Measurements from ENCODE around the gene MRPS16. TPM values are rescaled to one million over a fixed set of nuclear protein-coding genes. Genes with fewer than 3 reads are reported as not detected.

Gene MRPS16
- total and polyA plus RNA-seq, 2 experiments from 2014 or later: 58.7 to 105 TPM

DNA sequence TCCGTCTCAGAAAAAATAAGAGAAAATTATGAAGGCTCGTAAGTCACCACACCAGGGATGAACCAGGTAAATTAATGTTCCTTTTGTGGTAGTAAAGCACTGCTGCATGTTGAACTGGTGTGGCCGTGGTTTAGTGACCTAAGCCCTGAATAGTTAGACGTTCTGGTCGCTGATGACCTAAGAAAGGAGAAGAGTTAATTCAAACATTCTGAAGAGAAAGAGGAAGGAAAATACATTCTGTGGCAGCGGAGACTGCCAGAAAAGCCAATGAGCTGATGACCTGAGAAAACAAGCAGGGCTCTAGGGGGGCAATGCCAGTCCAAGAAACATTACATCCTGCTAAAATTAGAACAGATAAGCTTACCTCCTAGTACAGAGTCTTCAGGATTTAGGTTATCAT lies 22.9 kb downstream of the MRPS16 start:
- H3K36me3 ChIP-seq (replicated peaks; ENCODE audit: insufficient read depth, low read depth): no peaks in the 10 kb centered on the region
- H3K9me2 ChIP-seq (replicated peaks; ENCODE audit: insufficient read depth): no peaks in the 10 kb centered on the region
- no peaks in the 10 kb centered on the region for H3K79me2 ChIP-seq
- H2AFZ ChIP-seq: no peak overlapping the region
- no peak overlapping the region for H3K27ac ChIP-seq
- H3K27me3 ChIP-seq: no peaks in the 10 kb centered on the region
- TF ChIP-seq EZH2phosphoT487 (IDR thresholded peaks at IDR 0.05; ENCODE audit: low read depth, severe bottlenecking, unreplicated experiment) (no peak), EZH2 (IDR thresholded peaks at IDR 0.05; ENCODE audit: borderline replicate concordance) (no peak)
- TF ChIP-seq, protein P1, sequence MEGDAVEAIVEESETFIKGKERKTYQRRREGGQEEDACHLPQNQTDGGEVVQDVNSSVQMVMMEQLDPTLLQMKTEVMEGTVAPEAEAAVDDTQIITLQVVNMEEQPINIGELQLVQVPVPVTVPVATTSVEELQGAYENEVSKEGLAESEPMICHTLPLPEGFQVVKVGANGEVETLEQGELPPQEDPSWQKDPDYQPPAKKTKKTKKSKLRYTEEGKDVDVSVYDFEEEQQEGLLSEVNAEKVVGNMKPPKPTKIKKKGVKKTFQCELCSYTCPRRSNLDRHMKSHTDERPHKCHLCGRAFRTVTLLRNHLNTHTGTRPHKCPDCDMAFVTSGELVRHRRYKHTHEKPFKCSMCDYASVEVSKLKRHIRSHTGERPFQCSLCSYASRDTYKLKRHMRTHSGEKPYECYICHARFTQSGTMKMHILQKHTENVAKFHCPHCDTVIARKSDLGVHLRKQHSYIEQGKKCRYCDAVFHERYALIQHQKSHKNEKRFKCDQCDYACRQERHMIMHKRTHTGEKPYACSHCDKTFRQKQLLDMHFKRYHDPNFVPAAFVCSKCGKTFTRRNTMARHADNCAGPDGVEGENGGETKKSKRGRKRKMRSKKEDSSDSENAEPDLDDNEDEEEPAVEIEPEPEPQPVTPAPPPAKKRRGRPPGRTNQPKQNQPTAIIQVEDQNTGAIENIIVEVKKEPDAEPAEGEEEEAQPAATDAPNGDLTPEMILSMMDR (IDR thresholded peaks at IDR 0.05; ENCODE audit: poor library complexity): no peak
- DNase-seq (ENCODE audit: low spot score): no peak
- WGBS (ENCODE audit: low lambda C conversion rate, missing lambda C conversion rate): 99% methylated on average over 6 of the region's 6 CpGs
- no peaks in the 10 kb centered on the region for H3K9me3 ChIP-seq (ENCODE audit: low read depth)
- H3K4me3 ChIP-seq: no peak overlapping the region
- H3K4me1 ChIP-seq (ENCODE audit: insufficient read depth): no peaks in the 10 kb centered on the region
- H3K4me2 ChIP-seq: no peak overlapping the region
- H4K20me1 ChIP-seq (ENCODE audit: insufficient read depth, poor library complexity, severe bottlenecking): no peaks in the 10 kb centered on the region

DNA sequence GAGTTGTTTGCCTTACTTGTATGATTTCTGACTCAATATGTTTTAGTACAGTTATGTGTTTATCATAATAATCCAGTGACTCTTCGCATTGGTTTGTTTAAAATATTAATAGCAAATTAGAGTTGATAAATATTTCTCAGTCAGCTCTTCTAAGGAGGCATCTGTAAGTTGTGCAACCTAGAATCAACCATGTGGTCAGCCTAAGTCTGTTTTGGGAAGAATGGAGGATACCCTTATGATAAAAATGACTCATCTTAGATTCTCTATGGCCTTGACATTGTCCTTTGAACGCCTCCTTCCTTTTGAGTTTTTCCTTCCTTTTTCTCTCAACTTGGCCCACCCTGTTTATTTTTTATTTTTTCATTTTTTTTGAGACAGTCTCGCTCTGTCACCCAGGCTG lies 24.2 kb downstream of the MRPS16 start:
- no peaks in the 10 kb centered on the region for H3K36me3 ChIP-seq (replicated peaks; ENCODE audit: insufficient read depth, low read depth)
- TF ChIP-seq, protein P1 (IDR thresholded peaks at IDR 0.05; ENCODE audit: poor library complexity): no peak
- TF ChIP-seq EZH2phosphoT487 (IDR thresholded peaks at IDR 0.05; ENCODE audit: low read depth, severe bottlenecking, unreplicated experiment) (no peak), EZH2 (IDR thresholded peaks at IDR 0.05; ENCODE audit: borderline replicate concordance) (no peak)
- H3K27ac ChIP-seq: no peak overlapping the region
- no peak overlapping the region for H3K4me3 ChIP-seq
- no peaks in the 10 kb centered on the region for H3K79me2 ChIP-seq
- no peaks in the 10 kb centered on the region for H3K9me2 ChIP-seq (replicated peaks; ENCODE audit: insufficient read depth)
- no peaks in the 10 kb centered on the region for H3K9me3 ChIP-seq (ENCODE audit: low read depth)
- 92% methylated on average over 3 of the region's 3 CpGs for WGBS (ENCODE audit: low lambda C conversion rate, missing lambda C conversion rate)
- no peak overlapping the region for H3K4me2 ChIP-seq
- no peak for DNase-seq (ENCODE audit: low spot score)
- no peaks in the 10 kb centered on the region for H3K4me1 ChIP-seq (ENCODE audit: insufficient read depth)
- H4K20me1 ChIP-seq (ENCODE audit: insufficient read depth, poor library complexity, severe bottlenecking): no peaks in the 10 kb centered on the region
- H3K27me3 ChIP-seq: no peaks in the 10 kb centered on the region
- no peak overlapping the region for H2AFZ ChIP-seq

DNA sequence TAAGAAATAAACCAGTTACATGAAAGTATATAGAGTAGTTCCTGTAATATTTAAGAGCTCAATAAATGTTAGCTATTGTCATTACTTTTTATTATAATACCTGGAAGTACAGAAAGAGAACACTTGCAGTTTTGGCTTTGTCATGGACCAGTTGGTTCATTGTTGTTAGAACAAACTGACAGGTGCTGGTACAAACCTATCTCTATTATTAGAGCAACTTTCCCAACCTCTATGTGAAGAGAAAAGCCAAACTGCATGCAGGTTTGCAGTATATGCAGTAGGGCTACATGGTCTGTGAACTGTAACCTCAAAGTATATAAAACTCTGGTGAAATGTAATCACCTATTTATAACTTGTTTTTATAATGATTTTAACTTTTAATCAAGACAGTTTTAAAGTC lies 25.8 kb downstream of the MRPS16 start:
- H3K4me1 ChIP-seq (ENCODE audit: insufficient read depth): no peaks in the 10 kb centered on the region

More for the DNA sequence above, 25.8 kb downstream of the MRPS16 start:
- H3K4me2 ChIP-seq: no peak overlapping the region
- H3K9me2 ChIP-seq (replicated peaks; ENCODE audit: insufficient read depth): no peaks in the 10 kb centered on the region
- H3K27ac ChIP-seq: no peak overlapping the region
- no peaks in the 10 kb centered on the region for H3K9me3 ChIP-seq (ENCODE audit: low read depth)
- H3K4me3 ChIP-seq: no peak overlapping the region
- no peaks in the 10 kb centered on the region for H3K36me3 ChIP-seq (replicated peaks; ENCODE audit: insufficient read depth, low read depth)
- no peaks in the 10 kb centered on the region for H4K20me1 ChIP-seq (ENCODE audit: insufficient read depth, poor library complexity, severe bottlenecking)
- no peak overlapping the region for H2AFZ ChIP-seq
- DNase-seq (ENCODE audit: low spot score): no peak
- no peaks in the 10 kb centered on the region for H3K27me3 ChIP-seq
- H3K79me2 ChIP-seq: no peaks in the 10 kb centered on the region
- TF ChIP-seq, protein P1 (IDR thresholded peaks at IDR 0.05; ENCODE audit: poor library complexity): no peak
- TF ChIP-seq EZH2phosphoT487 (IDR thresholded peaks at IDR 0.05; ENCODE audit: low read depth, severe bottlenecking, unreplicated experiment): no peak
- TF ChIP-seq EZH2 (IDR thresholded peaks at IDR 0.05; ENCODE audit: borderline replicate concordance): no peak

All from hepatocyte (in vitro differentiated cells).